SHP77 treated with DMSO at 0.1 percent for 48 hours (cell line): Measurements from ENCODE around the gene EXOC6.
"Not testable (repeated sequence)": the region's sequence is repeated elsewhere in the genome, so short reads cannot be mapped to it uniquely, and the experiment has no call there.

Experiments
- DNase-seq: peaks from one replicate; lab custom pipeline; 2025; lab: John Stamatoyannopoulos, UW

EXOC6 gene

GRCh38 chr10:92880233-92880861 lies 32.0 kb downstream of the EXOC6 start:
- peak; percentile 44 for DNase-seq

GRCh38 chr10:92880917-92881316 lies 32.6 kb downstream of the EXOC6 start:
- no peak for DNase-seq

DNA sequence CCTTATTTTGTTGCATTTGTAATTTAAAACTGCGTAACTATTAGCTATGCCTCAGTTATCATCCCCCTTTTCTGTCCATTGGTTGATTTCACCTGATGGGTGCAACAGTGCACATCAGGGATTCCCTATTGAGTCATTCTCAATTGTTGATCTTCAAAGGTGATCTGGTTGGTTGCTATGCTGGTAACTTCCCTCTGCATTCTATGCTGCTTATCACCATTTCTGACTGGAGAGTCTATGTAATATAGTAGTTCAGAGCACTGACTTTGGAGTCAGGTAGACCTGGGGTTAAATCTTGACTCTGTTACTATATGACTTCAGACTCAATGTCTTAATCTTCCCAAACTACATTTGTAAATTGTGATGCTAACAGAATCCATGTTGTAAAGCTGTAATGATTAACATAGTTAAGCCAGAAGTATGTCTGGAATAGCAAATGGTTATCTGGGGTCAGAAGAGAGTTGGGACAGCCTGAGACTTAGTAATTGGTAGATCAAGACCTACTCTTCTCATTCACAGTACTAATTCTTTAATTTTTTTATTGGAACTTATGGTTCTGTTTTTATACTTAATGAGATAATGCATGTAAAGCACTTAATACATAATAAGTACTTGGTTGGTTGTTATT lies 38.1 kb downstream of the EXOC6 start:
- DNase-seq: no peak

GRCh38 chr10:92890471-92890870 lies 42.2 kb downstream of the EXOC6 start:
- no peak for DNase-seq

DNA sequence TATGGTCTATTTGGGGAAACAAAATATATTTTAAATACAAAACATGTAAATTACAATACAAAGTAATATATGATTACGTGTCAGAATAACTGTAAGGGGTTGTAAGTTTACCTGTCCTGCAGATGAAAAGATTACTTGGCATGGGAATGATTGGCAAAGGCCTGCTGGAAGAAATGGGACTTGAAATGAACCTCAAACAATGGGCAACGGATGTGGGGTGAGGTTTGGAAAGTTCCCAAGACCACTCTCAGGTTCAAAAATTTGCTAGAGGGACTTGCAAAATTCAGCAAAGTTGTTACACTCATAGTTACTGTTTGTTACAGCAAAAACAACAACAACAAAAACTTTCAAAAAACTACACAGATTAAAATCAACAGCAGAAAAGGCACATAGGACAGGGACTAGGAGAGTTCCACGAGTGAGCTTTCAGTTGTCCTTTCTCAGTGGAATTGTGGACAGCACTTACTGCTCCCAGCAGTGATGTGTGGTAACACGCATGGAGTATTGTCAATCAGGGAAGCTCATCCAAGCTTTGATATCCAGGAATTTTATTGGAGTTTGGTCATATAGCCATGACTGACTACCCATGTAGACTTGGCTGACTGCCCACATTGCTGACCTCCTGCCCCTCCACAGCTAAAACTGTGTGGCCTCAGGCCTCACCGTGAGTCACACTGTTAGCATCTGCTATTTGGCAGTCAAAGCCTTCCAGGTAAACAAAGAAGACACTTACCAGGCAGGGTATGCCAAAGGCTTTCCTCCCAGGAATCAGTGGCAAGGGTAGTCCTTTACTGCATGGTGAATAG lies 43.8 kb downstream of the EXOC6 start:
- DNase-seq: peak; percentile 48

- DNase-seq: no peak
Measured at GRCh38 chr10:92892691-92893054, 44.4 kb downstream of the EXOC6 start.

GRCh38 chr10:92894081-92894655 lies 45.8 kb downstream of the EXOC6 start:
- DNase-seq: no peak

DNA sequence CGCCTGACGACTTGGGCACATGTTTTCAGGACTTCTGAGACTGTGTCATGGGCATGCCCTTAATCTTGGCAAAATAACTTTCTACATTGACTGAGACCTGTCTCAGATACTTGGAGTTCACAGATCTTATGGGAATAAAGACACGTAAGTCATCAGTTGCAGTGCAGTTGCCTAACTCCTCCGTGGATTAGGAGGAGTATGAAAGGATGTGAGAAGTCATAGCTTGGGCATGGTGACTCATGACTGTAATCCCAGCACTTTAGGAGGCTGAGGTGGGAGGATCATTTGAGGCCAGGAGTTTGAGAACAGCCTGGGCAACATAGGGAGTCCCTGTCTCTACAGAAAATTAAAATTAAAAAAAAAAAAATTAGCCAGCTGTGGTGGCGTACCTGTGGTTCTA lies 49.6 kb downstream of the EXOC6 start:
- DNase-seq: no peak

- no peak for DNase-seq
Measured at GRCh38 chr10:92901819-92902251, 53.5 kb downstream of the EXOC6 start.

DNA sequence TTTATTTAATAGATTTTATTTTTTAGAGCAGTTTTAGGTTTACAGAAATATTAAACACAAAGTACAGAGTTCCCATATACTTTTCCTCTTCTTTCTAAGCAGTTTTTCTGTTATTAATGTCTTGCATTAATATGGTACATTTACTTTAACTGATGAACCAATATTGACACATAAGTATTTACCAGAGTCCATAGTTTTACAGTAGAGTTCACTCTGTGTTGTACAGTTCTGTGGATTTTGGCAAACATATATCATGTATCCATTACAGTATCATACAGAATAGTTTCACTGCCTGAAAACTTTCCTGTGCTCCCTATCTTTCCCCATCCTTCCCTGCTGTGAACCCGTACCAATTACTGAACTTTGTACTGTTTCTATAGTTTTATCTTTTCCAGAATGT lies 55.3 kb downstream of the EXOC6 start:
- no peak for DNase-seq

DNA sequence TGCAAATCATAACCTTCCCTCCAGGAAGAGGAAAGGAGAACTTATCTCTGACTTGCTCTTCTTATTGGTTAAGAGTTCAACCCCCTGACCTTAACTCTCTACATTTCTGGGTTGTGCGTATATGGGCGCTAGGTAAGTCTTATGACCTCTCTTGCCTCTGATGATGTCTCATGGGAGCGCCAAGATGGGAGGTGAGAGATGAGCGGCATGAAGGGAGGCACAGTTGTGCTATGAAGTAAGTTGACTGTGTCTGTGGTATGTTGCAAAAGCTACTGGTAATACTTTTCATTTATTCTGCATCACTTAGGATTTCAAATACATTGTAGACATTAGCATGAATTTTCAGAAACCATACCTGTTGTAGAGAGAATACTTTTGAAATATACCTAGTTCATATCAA lies 59.0 kb downstream of the EXOC6 start:
- DNase-seq: no peak

- DNase-seq: not testable (repeated sequence)
Measured at GRCh38 chr10:92912631-92913030, 64.3 kb downstream of the EXOC6 start.

DNA sequence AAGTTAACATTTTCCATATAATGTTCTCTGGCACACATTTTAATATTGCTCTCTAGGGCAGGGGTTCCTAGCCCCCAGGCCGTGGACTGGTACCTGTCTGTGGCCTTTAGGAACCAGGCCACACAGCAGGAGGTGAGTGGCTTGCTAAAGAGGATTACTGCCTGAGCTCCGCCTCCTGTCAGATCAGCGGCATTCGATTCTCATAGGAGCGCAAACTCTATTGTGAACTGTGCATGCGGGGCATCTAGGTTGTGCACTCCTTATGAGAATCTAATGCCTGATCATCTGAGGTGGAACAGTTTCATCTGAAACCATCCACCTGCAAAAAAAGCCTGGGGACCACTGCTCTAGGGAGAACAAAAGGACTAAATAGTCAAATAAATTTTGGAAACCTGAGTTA lies 65.7 kb downstream of the EXOC6 start:
- no peak for DNase-seq

GRCh38 chr10:92914478-92915325 lies 66.4 kb downstream of the EXOC6 start:
- peak; percentile 6 for DNase-seq

DNA sequence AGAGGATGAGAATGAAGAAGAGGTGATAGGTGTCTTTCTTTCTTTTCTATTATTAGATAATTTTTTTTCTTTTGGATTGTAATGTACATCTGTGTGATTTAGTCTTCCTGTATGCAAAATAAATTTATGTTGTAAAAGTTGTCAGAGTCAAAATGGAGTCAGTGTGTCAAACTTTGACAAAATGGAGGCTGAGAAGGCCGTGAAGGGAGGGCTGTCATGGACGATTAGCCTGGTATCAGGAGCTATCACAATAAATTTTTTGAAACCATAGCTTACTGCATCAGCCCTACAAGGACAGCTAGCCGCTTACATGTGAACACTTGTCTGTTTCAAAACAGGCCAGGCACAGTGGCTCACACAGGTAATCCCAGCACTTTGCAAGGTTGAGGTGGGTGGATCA lies 67.6 kb downstream of the EXOC6 start:
- DNase-seq: no peak

- DNase-seq: no peak
Measured at GRCh38 chr10:92916433-92916832, 68.1 kb downstream of the EXOC6 start.

DNA sequence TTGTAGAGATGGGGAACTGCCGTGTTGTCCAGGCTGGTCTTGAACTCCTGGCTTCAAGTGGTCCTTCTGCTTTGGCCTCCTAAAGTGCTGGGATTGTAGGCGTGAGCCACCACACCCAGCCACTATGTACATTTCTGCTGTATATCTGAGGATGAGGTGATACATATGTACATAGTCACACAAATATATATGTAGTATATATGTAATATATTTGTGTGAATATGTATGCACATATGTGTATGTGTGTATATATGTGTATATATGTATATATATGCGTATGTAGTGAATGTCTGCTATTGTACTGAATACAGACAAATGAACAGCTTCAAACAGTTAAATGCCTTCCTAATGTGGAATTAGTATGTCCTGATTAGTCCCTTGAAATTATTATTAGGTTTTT lies 70.3 kb downstream of the EXOC6 start:
- no peak for DNase-seq

GRCh38 chr10:92920866-92921265 lies 72.5 kb downstream of the EXOC6 start:
- no peak for DNase-seq

GRCh38 chr10:92923416-92923815 lies 75.1 kb downstream of the EXOC6 start:
- no peak for DNase-seq

- no peak for DNase-seq
Measured at GRCh38 chr10:92929896-92930295, 81.6 kb downstream of the EXOC6 start.

DNA sequence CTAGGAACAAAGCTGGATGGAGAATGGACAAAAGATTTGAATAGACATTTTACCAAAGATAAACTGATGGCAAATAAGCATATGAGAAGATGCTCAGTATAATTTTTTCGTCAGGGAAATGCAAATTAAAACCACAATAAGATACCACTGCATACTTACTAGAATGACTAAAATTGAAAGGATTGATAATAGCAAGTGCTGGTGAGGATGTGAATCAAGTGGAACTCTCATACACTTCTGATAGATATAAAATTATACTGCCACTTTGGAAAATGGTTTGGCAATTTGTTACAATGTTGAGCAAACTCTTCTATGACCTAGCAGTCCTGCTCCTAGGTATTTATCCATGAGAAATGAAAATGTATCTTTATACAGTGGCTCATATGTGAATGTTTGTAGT lies 83.3 kb downstream of the EXOC6 start:
- DNase-seq: no peak

DNA sequence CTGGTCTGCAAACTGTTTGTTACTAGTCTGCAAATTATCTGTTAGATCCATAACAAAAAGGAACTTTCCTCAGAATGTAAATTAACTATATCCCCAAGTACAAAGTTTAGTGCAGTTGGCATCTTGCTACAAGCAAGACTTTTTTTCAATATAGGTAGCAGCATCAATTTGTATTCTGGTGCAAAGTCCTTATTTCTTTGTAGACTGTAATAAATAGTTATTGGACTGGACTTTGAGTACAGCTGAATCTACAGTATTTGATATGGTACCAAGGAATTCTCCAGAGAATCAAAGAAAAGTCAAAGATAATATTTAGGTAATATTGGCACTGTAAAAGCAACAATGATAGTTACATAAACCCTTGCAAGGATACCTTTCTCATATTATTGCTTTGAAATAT lies 89.6 kb downstream of the EXOC6 start:
- no peak for DNase-seq
